GM10248 (cell line): ENCODE measurements around the gene VAC14.

Experiments used
- CTCF ChIA-PET: fragments of 300-600 bp; sonication (Branson Sonifier 250); formaldehyde crosslinking; extraction: SDS; loops from one replicate; lab custom pipeline; 2021; ENCODE audit warnings: antibody characterized with exemption; lab: Yijun Ruan, JAX
- POLR2A ChIA-PET: fragments of 350-650 bp; sonication (Branson Sonifier 250); formaldehyde crosslinking; extraction: SDS; loops from one replicate; lab custom pipeline; 2020; ENCODE audit warnings: antibody characterized with exemption; lab: Yijun Ruan, JAX
- DNase-seq: peaks from one replicate; pipeline ENCODE4 v3.0.0; 2012; ENCODE audit errors: extremely low spot score
- CTCF ChIP-seq: IDR thresholded peaks from 2 replicates; pipeline ENCODE4 v1.5.1; 2012; ENCODE audit warnings: mild to moderate bottlenecking, low read depth; ENCODE audit errors: extremely low read depth, missing control alignments, control extremely low read depth

VAC14 gene

DNA sequence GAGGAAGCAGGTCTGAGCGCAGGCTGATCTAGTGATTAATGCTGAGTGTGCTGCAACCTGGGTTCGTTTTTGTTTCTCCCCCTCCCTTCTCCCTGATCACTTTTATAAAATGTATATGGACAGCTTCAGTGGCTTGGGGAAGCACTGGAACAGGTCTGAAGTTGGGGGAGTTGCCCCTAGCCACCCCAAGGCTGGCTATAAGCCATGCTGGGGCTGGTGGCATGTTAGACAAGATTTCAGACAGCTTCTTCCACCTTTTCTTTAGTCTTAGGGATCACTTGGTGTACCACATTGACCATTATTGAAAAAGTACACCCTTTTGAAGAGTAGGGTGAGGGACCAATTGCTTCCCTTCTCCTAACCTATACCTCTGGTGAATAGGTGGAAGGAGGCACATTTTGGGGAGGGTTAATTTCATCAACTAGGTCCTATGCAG, 3.8 kb upstream of the VAC14 start:
- TF ChIP-seq CTCF: no peak
- ChIA-PET CTCF (no interaction called here), POLR2A (no interaction called here)
- no peak for DNase-seq

GRCh38 chr16:70804153-70804733, 3.3 kb upstream of the VAC14 start:
- ChIA-PET CTCF (interaction anchor here (1.6 kb wide), 1 partner anchor 34 kb away, joined by 9 read pairs; no protein-coding TSS in a partner anchor), POLR2A (no interaction called here)
- no peak for DNase-seq
- TF ChIP-seq CTCF: no peak

- CTCF ChIA-PET: interaction anchor here (1.6 kb wide), 1 partner anchor 33 kb away, joined by 9 read pairs; no protein-coding TSS in a partner anchor
- POLR2A ChIA-PET: no interaction called here
- no peak for DNase-seq
- no peak for TF ChIP-seq CTCF
Measured at GRCh38 chr16:70803319-70803718, 2.4 kb upstream of the VAC14 start.

GRCh38 chr16:70801611-70802010, 653 bp upstream of the VAC14 start:
- POLR2A ChIA-PET: interaction anchor here (0.6 to 1.3 kb wide), 2 partner anchors 11 to 1095 kb away, joined by 3 to 4 read pairs; no protein-coding TSS in a partner anchor
- TF ChIP-seq CTCF: no peak
- CTCF ChIA-PET: interaction anchor here (1.4 kb wide), 1 partner anchor 31 kb away, joined by 5 read pairs; no protein-coding TSS in a partner anchor
- no peak for DNase-seq

DNA sequence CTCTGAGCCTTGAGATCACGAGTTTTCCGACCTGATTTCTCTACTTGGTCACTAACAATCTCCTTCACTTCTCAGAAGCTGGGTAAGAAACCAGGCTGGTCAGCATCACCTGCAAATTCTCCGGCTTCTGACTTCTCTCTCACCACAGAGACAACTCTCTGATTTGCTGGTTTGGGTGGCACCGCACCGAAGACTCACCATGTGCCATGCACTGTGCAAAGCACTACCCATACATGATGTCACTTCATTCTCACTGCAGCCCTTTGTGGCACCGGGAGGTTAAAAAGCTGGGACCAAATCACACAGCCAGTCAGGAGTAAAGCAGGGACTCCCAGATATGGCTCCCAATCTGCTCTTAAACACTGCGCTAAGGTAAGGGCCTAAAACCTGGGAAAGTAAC, 647 bp downstream of the VAC14 start:
- no peak for DNase-seq
- TF ChIP-seq CTCF: no peak
- CTCF ChIA-PET: interaction anchor here (3.0 kb wide), 1 partner anchor 30 kb away, joined by 9 read pairs; no protein-coding TSS in a partner anchor
- POLR2A ChIA-PET: interaction anchor here (1.3 kb wide), 1 partner anchor 10 kb away, joined by 3 read pairs; no protein-coding TSS in a partner anchor

GRCh38 chr16:70796301-70796700, 4.7 kb downstream of the VAC14 start:
- ChIA-PET CTCF (interaction anchor here (1.2 kb wide), 1 partner anchor 26 kb away, joined by 5 read pairs; no protein-coding TSS in a partner anchor), POLR2A (no interaction called here)
- no peak for DNase-seq
- no peak for TF ChIP-seq CTCF
